ENCODE results near the gene MAB21L4.

GRCh38 chr2:240886678-240887609 is 9.0 kb downstream of the MAB21L4 start:
- TF ChIP-seq CTCF (IDR thresholded peaks at IDR 0.05): no peak
- TF ChIP-seq POLR2A (IDR thresholded peaks at IDR 0.05): no peak
- TF ChIP-seq EP300 (IDR thresholded peaks at IDR 0.05): no peak
